Midbrain (tissue), 1 donor: ENCODE measurements around the gene PSMG3.
"Not testable (repeated sequence)": the region's sequence is repeated elsewhere in the genome, so short reads cannot be mapped to it uniquely, and the experiment has no call there.

Experiments
- DNase-seq: peaks from one replicate; lab custom pipeline; 2025; lab: John Stamatoyannopoulos, UW

The PSMG3 gene

GRCh38 chr7:1533547-1534329 is 36.1 kb downstream of the PSMG3 start:
- DNase-seq: no peak

GRCh38 chr7:1533255-1533546 is 36.6 kb downstream of the PSMG3 start:
- no peak for DNase-seq

GRCh38 chr7:1532456-1533254 is 37.2 kb downstream of the PSMG3 start:
- DNase-seq: peak; percentile 26

- DNase-seq: no peak
These were observed 37.8 kb downstream of the PSMG3 start for GRCh38 chr7:1531979-1532455.

- no peak for DNase-seq
These were observed 38.4 kb downstream of the PSMG3 start for GRCh38 chr7:1531263-1531978.

GRCh38 chr7:1530946-1531262 is 38.9 kb downstream of the PSMG3 start:
- no peak for DNase-seq

- DNase-seq: no peak
These were observed 40.3 kb downstream of the PSMG3 start for GRCh38 chr7:1529383-1530116.

- DNase-seq: no peak
These were observed 43.5 kb downstream of the PSMG3 start for GRCh38 chr7:1526271-1526754.

- DNase-seq: no peak
These were observed 44.4 kb downstream of the PSMG3 start for GRCh38 chr7:1525409-1525808.

GRCh38 chr7:1523844-1524243 is 46.0 kb downstream of the PSMG3 start:
- DNase-seq: no peak

GRCh38 chr7:1523208-1523607 is 46.6 kb downstream of the PSMG3 start:
- no peak for DNase-seq

- DNase-seq: no peak
These were observed 48.4 kb downstream of the PSMG3 start for GRCh38 chr7:1521456-1521855.

GRCh38 chr7:1520539-1521234 is 49.1 kb downstream of the PSMG3 start:
- no peak for DNase-seq

- DNase-seq: not testable (repeated sequence)
These were observed 50.4 kb downstream of the PSMG3 start for GRCh38 chr7:1519322-1519922.
